ENCODE data around the gene HDAC7.
A peak's percentile ranks its signal among the peaks of the same experiment; 100 is the strongest.

HDAC7 gene

DNA sequence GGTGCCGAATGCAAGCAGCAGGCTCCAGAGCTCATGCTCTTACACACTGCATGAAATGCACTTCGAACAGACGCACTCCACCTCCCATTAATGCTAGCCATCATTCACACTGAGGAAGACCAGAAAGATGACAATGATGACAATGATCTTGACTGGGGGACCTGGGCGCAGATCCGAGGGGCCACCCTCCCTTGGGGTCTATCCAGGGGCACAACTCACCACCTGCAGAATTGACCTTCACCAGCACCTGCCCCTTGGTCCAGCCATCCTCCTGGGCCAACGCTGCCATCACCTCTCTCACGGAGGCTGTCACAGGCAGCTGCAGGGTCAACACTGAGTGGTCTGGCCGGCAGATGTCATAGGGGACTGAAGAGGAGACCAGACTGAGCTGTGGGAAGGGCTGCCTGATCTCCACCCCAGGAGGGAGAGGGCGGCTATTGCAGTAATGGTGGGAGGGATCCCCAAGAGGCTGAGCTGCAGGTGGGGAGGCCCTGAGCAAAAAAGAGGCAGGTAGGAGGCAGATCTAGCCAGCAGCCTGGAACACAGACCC lies 76.3 kb downstream of the HDAC7 start:
- no peak for DNase-seq

DNA sequence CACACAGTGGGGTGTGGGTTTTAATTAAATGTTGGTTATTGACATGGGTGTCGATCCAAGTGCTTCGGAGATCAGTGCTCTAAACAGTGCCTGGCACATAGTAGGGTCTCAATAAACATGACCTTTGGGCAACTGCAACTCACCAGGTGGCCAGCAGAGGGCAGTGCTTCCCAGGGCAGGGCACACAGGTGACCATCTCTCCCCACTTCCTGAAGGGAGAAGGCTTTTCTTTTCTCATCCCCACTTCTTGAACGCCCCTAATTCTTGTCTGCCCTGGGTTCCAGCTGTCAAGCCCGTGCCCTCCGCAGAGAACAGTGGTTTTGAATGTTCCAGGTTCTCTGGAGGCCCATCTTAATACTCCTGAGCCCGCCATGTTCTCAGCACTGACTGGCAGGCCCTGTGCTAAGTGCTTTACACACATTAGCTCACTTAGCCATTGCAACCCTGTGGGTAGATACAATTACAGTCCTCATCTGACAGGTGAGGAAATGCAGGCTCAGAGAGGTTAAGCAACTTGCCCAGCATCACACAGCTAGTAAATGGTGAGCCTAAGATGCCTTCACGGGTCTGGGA lies 77.4 kb downstream of the HDAC7 start:
- peak; percentile 71 for DNase-seq

DNA sequence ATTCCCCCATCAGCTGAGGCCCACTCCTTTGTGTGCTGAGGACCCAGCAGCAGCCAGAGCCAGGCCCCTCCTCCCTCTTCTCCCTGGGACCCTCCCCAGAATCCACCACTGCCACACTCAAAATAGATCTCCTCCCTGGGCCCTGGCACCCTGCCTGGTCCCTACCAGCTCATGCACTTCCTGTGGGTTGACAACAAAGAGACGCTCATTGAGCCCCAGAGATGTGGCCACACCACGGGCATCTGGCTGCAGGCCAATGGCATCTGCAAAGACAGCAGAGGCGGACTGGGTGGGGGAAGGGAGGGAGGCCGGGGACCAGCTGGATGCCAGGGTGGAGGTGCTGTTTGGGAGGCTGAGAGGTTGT lies 78.4 kb downstream of the HDAC7 start:
- DNase-seq: peak; percentile 93

DNA sequence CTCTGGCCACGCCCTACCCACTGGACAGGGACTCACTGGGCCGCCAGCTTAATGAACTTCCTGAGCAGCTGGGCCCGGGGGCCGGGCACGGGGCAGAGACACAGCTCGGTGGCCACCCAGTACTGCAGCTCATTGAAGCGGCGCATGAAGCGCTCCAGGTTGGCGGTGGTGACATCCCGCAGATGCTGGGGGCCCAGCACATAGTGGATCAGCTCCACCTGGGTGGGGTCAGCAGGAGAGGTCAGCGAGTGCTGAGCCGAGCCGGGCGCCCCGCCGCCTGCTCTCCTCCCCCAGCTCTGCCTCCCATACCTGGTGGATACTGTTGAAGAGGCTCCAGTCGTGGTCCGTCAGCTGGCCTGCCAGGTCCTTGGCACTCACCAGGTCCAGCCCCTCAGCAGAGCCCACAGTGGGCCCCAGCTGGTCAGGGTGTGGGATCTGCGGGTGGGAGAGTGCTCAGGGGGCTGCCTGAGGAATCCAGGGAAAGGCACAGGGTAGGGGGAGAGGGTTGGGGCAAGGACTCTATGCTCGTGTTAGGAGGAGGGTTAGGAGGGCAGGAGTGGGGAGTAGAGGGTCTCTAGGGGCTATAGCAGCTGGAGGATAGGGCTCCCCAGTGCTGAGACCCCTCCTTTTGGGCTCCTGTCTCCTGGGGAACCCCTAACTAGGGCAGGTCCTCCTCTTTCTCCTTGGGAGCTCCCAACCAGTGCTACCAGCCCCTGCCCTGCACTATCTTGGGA lies 78.9 kb downstream of the HDAC7 start:
- no peak for DNase-seq

DNA sequence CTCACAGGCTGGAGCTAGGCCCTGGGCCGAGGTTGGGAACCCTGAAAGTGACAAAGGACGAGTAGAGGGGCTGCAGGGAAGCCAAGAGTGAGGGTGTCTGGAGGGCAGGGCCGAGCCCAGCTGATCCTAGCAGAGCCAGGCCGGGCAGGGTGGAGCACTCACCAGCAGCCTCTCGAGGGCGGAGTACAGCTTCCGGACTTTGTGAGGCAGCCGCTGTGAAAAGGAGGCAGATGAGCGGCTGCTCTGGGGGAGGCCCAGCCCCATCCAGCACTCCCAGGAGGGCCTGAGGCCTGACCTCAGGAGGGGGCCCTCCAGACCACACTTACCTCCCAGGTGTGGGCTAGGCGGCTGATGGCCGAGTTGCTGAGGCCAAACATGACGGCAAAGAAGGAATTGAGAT lies 79.7 kb downstream of the HDAC7 start:
- peak; percentile 64 for DNase-seq

DNA sequence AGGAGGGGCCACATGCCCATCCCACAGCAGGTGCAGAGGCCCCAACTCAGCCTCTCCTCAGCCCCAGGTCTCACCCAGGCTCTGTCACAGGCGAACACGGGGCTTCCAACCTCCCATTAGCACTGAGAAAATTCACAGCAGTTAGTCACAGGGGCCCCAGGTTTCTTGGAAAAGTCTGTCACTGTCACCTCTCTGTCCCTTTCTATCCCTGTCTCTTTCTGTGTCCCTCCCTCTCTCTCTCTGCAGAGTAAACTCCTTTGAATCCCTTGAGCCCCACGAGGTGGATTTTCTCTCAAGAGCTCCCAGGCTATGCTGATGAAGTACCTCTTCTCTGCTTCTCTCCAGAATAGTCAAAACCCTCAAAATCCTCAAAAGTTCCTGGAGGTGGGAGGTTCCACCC lies 80.4 kb downstream of the HDAC7 start:
- no peak for DNase-seq

DNA sequence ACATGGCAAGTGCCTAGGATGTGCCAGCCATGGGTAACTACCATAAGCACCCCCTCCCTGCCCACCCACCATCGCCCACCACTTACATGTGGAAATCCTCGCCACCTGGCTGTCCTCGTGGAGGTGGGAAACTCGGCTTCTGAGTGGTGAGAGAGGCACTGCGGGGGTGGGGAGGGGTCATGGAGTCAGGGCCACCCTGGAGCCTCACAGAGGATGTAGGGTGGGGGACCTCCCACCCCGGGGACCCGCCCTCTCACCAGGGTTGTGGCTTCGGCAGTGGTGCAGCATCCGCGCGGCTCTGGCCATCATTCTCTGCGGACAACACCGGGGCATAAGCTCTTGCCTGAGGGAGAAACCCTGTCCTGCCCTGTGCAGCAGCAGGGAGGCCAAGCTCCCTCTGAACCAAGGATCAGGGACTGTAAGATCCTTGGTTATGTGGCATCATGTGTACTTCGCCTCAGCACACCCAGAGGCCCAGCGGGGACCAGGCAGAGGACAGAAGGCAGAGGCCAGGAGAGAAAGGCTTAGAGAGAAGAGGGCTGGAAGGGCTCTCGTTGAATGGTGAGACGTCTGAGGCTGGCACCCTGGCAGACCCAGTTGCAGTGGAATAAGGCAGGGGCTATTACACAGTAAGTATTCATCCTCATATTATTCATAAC lies 81.6 kb downstream of the HDAC7 start:
- no peak for DNase-seq

DNA sequence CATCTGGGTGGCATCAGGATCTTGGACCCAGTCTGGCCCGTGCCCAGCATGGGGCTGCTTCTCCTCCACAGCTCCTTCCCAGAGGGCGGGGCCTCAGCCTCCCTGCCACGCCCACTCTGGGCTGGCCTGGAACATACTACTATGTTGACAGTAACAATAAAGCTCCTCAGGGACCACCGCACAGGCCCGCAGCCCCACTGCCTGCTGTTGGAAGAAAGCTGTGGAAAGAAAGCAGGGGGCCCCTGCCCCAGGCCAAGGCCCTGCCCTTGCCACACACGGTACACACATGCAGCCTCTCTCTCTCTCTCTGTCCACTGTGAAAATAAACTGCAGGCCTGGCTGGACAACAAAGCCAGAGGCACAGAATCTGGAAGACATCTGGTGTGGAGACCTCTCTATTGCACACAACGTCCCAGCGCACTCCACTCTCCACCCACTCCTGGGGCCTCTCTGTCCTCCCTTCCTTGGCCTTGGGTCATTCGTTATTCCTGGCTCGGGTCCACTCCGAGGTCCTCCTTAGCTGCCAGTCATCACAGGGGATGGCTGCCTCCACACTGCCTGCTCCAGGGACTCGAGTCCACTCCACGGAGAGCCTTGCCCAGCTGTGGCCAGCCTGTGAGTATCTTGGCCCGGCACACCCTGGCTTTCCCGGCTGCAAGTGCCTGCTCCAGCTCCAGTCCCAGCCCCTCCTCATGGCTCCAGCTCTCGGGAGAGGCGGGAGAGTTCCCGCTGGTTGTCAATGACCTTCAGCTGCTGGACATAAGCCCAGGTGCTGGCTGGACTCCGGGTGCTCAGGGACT lies 82.6 kb downstream of the HDAC7 start:
- peak; percentile 23 for DNase-seq

DNA sequence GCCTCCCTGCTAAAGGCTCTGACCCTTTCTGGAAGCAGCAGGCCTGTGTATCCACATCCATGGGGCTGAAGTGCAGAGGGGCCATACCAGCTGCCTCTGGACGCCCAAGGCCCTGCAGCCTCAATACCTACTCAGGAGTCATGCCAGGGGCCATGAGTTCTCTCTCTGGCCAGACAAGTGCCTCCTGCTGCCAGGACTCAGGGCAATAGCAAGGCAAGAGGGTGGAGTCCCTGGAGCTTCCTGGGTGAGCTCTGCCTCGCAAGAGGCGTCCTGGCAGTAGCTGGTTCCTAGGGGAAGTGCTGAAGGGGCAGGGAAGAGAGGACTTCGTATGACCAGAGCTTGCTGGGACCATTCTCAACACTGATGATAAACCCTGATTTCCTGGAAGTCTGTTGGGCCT lies 83.5 kb downstream of the HDAC7 start:
- no peak for DNase-seq

DNA sequence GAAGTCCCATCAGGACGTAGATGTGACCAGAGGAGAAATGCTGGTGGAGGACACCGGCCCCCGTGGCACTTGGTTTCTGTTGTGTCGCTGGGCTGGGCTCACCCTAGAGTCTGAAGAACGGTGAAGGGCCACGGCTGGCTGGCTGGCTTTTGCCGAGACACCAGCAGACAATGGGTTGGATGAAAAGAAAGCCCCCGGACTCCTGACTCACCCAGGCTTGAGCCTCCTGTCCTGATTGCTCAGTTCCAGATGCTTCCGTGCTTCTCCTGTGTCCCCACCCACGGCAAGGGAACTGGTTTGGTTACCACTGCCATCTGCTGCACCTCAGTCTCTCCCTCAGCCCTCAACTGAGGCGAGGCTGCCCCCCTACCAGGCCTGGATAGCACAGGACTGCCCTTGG lies 84.1 kb downstream of the HDAC7 start:
- DNase-seq: no peak

DNA sequence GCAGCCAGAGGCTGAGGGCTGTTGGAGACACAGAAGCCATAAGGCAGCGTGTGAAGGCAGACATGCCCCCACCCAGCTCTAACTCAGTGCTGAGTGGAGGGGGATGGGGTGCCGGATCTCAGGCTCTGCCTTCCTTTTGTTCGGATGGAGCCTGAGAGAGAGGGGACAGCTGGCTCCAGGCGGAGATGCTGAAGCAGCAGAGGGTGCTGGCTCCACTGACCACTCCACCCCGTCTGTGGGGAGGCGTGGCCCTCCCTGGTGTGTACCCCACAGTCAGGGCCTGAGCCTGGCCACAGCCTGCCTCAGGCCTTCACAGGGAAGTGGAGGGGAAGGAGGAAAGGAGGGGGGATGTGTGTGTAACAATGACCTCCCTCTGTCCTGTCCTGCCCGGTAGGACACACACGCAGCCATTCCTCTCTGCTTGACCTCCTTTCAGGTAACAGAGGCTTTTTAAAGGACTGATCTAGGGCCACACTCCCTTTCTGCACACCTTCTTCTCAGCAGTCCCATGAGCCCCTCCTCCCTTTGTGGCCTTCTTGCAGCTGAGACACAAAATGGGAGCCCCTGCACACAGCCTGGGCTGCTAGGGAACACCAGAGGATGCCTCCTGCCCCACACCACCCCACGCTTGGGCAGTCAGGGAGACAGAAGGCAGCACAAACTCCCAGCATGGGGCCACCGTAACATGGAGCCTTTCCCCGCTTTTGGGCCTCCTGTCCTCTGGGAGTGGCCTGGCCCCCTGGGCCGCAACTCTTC lies 84.8 kb downstream of the HDAC7 start:
- DNase-seq: no peak

DNA sequence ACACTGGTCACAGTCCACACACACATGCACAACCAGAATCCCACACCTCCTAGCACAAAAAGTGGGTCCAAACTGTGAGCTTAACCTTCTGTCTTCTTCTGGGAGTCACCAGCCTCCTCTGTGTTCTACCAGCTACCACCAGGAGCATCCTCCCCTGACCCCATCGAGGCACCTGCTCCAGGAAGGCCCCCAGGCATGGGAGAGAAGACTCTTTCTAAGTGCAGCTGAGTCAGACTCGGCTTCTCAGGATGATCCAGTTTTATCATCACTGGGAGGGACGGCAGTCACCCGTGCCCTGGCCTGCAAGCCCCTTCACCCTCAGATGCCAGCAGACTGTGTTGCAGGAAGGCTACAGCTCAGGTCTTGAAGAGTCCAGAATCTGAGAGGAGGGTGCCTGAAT lies 86.6 kb downstream of the HDAC7 start:
- DNase-seq: no peak

Measured in hematopoietic multipotent progenitor cell treated with erythropoietin and hydrocortisone succinate and interleukin-3 and kit ligand, for 8 days (in vitro differentiated cells).